HG03460 (cell line): Measurements from ENCODE around the gene WDTC1.

ENCODE experiments used
- ATAC-seq: cut with Tn5 transposase; IDR thresholded peaks from one replicate; pipeline ENCODE4 v1.9.1; 2021; ENCODE audit not compliant: unreplicated experiment

The WDTC1 gene

DNA sequence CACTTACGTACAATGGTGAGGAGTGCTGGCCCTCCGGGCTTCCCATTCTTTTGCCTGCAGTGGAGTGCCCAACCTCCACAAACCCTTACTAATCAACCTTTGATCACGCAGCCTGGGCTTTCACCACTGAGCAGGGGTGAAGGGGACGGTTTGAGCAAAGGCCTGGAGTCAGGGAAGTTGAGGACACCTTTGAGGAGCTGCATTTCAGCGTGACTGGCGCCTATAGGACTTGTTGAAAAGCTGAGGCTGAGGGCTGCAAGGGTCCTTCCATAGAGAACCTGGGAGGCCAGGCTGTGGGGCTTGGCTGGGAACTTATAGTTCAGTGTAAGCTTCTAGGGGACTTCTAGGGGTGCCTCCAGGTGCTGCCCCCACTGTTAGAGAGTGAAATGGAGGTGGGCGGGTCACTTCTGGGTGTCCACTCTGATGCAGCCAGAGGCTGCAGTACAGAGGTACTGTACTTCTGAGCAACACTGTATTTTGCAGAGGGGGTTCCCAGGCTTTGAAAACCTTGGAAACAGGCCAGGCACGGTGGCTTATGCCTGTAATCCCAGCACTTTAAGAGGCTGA lies 117.2 kb downstream of the WDTC1 start:
- no peak for ATAC-seq

DNA sequence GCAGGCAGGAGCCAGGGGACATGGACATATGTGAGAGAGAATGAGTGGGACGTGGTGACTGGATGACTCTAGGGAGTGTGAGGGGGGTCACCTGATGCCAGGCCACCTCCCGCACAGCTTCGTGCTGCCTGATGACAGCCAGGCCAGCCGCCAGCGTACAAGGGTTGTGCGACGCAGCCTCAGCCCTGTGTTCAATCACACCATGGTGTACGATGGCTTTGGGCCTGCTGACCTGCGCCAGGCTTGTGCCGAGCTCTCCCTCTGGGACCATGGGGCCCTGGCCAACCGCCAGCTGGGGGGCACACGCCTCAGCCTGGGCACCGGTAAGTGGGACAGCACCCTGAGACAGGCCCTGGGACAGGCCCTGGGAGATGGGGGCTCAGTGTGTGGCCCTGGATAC lies 118.7 kb downstream of the WDTC1 start:
- no peak for ATAC-seq

DNA sequence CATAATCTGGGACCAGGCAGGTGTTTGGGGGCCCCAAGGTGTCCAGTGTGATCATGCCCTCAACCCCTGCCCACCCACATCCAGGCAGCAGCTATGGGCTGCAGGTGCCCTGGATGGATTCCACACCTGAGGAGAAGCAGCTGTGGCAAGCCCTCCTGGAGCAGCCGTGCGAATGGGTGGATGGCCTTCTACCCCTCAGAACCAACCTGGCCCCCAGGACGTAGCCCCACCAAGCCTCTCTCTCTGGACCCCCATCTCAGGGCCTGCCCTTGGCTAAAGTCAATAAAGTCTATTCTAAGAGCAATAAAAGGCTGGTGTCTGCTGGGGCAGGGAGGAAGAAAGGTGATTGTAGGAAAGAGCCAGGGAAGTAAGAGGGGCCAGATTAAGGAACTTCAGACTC lies 119.2 kb downstream of the WDTC1 start:
- no peak for ATAC-seq

DNA sequence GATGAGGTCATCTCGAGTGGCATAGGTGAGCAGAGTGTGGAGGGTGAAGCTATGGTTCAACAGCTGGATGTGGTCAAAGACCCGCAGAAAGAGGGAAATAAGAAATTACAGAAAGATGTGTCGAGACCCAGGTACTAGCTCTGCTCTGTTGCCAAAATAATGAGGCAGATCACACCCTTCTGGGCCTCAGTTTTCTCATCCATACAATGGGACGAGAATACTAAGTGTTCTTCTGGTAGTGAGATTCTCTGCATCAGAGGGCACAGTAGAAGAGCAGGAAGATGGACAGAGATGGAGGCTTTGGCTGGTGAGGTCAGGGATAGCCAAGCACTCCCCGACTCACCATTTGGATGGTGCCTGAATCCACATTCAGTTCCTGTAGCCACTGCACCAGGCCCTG lies 121.3 kb downstream of the WDTC1 start:
- ATAC-seq: no peak

DNA sequence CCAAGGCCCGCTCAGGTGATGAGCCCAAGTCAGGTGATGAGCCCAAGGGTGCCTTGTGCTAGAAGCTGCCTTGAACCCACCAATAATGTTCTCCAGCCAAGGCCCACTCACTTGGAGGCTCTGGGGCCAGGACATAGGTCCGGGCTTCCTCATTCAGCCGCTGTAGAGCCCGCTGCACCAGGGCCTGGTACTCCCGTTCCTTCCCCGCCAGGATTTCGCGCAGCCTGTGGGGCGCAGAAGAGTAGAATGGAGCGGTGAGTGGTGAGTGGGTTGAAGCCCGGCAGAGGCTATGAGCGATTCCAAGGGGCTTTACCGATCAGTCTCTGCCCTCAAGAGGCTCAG lies 121.8 kb downstream of the WDTC1 start:
- ATAC-seq: no peak

DNA sequence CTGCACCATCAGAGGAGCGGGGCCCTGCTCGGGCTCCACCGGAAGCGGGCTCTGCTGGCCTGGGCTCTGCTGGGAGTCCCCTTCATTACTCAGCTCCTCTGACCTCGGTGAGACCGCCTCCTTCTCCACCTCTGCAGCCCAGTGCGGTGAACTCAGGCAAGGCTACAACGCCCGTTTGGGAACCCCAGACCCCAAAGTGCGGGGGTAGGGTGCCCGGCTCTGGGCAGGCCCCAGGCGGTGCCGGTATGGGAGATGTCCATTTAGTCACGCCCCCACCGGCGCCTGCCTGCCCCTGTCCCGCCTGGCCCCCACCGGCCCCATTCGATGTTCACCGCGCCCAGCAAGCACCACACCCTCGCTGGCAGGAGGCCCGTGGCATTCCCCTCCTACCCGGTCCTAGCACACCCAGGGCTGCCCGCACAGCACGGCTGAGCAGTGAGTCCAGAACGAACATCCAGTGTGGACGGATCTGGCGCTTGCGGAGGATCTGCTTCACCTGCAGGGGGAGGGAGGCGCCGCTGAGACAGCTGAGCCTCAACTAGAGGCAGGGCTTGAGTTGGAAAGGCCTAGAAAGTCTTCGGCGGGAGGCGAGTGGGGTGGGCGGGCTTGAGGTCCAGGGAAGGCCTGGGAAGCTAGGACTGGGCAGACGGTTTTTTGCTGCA lies 122.3 kb downstream of the WDTC1 start:
- no peak for ATAC-seq

DNA sequence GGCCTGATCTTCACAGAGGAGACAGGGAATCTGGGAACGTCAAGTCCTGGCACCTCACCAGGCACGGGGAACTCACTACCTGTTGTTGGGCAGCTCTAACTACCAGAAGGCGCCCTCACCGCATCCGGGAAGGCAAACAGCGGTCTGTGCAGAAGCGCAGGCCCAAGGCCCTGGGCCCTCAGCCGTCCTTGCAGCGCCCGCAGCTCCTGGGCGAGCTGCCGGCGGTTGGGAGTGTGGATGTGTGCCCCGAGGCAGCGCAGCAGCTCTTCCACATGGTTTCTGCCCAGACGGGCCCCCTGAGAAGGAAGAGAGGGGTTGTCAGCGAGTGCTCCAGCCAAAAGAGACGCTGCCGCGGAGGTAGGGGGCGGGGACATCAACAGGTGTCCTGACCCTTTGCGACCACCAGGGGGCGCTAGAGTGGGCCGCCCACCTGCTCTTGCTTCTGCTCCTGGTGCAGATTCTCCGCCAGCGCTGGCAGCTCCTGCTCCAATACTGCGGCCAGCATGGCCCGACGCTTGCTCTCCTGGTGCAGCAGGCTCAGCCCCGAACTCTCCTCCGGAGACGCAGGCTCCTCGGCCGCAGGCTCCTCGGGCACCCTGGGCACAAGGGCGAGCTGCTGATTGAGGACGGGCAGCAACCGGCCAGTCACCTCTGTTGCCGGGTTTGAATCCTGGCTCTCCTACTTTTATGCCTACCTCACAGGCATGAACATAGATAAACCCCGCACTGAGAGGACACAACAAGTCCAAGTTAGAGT lies 123.0 kb downstream of the WDTC1 start:
- ATAC-seq: no peak
